ENCODE measurements around the gene CYB5D1. TPM values are rescaled to one million over a fixed set of nuclear protein-coding genes. Genes with fewer than 3 reads are reported as not detected.

The CYB5D1 gene
- total and polyA plus RNA-seq, 2 of the 8 experiments (the other 6 are each of a cell fraction or from before 2014, with no cell fraction given): 11.0 to 18.0 TPM

DNA sequence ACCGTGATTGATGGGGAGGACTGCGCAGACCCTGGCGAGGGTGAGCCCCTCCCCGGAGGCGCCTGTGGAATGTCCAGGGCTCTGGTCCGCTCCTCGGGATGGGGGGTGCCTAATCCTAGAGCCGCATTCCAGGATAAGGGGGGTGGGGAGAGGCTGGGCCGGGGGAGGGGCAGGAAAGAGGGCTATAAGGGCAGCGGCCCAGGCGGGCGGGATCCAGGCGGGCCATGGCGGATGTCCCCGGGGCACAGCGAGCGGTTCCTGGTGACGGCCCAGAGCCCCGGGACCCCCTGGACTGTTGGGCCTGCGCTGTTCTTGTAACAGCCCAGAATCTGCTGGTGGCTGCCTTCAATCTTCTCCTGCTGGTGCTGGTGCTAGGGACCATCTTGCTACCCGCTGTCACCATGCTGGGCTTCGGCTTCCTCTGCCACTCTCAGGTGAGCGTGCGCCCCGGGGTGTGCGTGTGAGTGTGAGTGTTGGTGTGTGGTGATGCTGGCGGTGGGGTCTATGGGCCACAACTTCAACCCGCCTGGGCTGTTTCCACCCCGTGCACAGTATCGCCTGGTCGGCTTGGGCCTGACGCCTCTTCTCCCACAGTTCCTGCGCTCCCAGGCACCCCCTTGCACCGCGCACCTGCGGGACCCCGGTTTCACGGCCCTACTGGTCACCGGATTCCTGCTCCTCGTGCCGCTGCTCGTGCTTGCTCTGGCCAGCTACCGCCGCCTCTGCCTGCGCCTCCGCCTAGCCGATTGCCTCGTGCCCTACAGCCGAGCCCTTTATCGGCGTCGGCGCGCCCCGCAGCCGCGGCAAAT is 2.7 kb upstream of the CYB5D1 start, which contains the start of gene TMEM88 (continued):
- no peak for TF ChIP-seq NRF1 (IDR thresholded peaks at IDR 0.05; ENCODE audit: low read depth, low read length)
- 0 out of 2 replicates have a peak, but pooled peaks have one; percentile 46 for TF ChIP-seq SP1 (IDR thresholded peaks at IDR 0.05; ENCODE audit: low read depth, low read length)
- TF ChIP-seq GTF2F1 (IDR thresholded peaks at IDR 0.05; ENCODE audit: borderline replicate concordance, low read depth, low read length): no peak
- no peak for TF ChIP-seq SP2 (IDR thresholded peaks at IDR 0.05; ENCODE audit: low read length)
- TF ChIP-seq RAD21 (IDR thresholded peaks at IDR 0.05 in 1 of 2, conservative IDR thresholded peaks at IDR 0.05 in 1 of 2; ENCODE audit: low read depth in 2 of 2, low read length in 2 of 2): no peak
- TF ChIP-seq SAP30 (IDR thresholded peaks at IDR 0.05; ENCODE audit: insufficient read depth, insufficient replicate concordance, low read length): no peak
- TF ChIP-seq SRF (IDR thresholded peaks at IDR 0.05; ENCODE audit: low read depth, low read length): no peak
- no peak for TF ChIP-seq CTBP2 (IDR thresholded peaks at IDR 0.05; ENCODE audit: borderline replicate concordance, insufficient read depth, insufficient read length, low read length)
- TF ChIP-seq KDM4A (IDR thresholded peaks at IDR 0.05; ENCODE audit: low read depth, low read length, severe bottlenecking): peak; percentile 40
- TF ChIP-seq RNF2 (IDR thresholded peaks at IDR 0.05; ENCODE audit: borderline replicate concordance, low read depth, low read length, missing control alignments, poor library complexity, severe bottlenecking): no peak
- no peak for TF ChIP-seq BACH1 (IDR thresholded peaks at IDR 0.05; ENCODE audit: low read length)
- peak; percentile 88 for TF ChIP-seq E2F6 (IDR thresholded peaks at IDR 0.05)
- TF ChIP-seq EP300 (IDR thresholded peaks at IDR 0.05; ENCODE audit: borderline replicate concordance in 1 of 2, low read depth in 2 of 2, low read length in 2 of 2): no peak
- TF ChIP-seq, protein P1, sequence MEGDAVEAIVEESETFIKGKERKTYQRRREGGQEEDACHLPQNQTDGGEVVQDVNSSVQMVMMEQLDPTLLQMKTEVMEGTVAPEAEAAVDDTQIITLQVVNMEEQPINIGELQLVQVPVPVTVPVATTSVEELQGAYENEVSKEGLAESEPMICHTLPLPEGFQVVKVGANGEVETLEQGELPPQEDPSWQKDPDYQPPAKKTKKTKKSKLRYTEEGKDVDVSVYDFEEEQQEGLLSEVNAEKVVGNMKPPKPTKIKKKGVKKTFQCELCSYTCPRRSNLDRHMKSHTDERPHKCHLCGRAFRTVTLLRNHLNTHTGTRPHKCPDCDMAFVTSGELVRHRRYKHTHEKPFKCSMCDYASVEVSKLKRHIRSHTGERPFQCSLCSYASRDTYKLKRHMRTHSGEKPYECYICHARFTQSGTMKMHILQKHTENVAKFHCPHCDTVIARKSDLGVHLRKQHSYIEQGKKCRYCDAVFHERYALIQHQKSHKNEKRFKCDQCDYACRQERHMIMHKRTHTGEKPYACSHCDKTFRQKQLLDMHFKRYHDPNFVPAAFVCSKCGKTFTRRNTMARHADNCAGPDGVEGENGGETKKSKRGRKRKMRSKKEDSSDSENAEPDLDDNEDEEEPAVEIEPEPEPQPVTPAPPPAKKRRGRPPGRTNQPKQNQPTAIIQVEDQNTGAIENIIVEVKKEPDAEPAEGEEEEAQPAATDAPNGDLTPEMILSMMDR (IDR thresholded peaks at IDR 0.05; ENCODE audit: control extremely low read depth in 1 of 3, insufficient read depth in 1 of 3, low read depth in 1 of 3, low read length in 3 of 3): no peak
- no peak for TF ChIP-seq CBX8 (IDR thresholded peaks at IDR 0.05; ENCODE audit: borderline replicate concordance, low read depth, low read length)
- TF ChIP-seq CEBPB (IDR thresholded peaks at IDR 0.05; ENCODE audit: low read depth, low read length): no peak
- TF ChIP-seq, protein P2, sequence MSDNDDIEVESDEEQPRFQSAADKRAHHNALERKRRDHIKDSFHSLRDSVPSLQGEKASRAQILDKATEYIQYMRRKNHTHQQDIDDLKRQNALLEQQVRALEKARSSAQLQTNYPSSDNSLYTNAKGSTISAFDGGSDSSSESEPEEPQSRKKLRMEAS (IDR thresholded peaks at IDR 0.05): peak; percentile 90
- TF ChIP-seq FOSL1 (IDR thresholded peaks at IDR 0.05; ENCODE audit: insufficient read depth, low read depth, low read length): no peak
- TF ChIP-seq EGR1 (IDR thresholded peaks at IDR 0.05; ENCODE audit: borderline replicate concordance, low read depth, low read length): no peak

Measured in H1 (cell line).